Activated T-cell treated with anti-CD3 and anti-CD28 coated beads, Interleukin-2, amount 50 U/mL, for 24 hours (primary cell): ENCODE results near the gene BRSK2.

ENCODE experiments used
- DNase-seq: peaks from one replicate; pipeline ENCODE4 v3.0.0-alpha.2; 2020
- H3K27ac Mint-ChIP-seq: 2 replicates; pipeline ENCODE4 v1.8.0; 2020; ENCODE audit warnings: mild to moderate bottlenecking, mixed read lengths
- H3K27me3 Mint-ChIP-seq: 2 replicates; pipeline ENCODE4 v1.8.0; 2020; ENCODE audit warnings: mixed read lengths
- H3K36me3 Mint-ChIP-seq: 2 replicates; pipeline ENCODE4 v1.8.0; 2020; ENCODE audit warnings: low read depth, mixed read lengths
- H3K4me1 Mint-ChIP-seq: 2 replicates; pipeline ENCODE4 v1.8.0; 2020; ENCODE audit warnings: low read depth, mixed read lengths
- H3K4me3 Mint-ChIP-seq: 2 replicates; pipeline ENCODE4 v1.8.0; 2020; ENCODE audit warnings: mild to moderate bottlenecking, moderate library complexity, mixed read lengths
- H3K9me3 Mint-ChIP-seq: 2 replicates; pipeline ENCODE4 v1.8.0; 2020; ENCODE audit warnings: mixed read lengths

Gene BRSK2

GRCh38 chr11:1446623-1447022 is 56.9 kb downstream of the BRSK2 start:
- Mint-ChIP-seq H3K4me1 (no peaks in the 10 kb centered on the region), H3K36me3 (no peaks in the 10 kb centered on the region), H3K9me3 (no peaks in the 10 kb centered on the region), H3K27ac (no peak overlapping the region), H3K27me3 (no peaks in the 10 kb centered on the region), H3K4me3 (no peak overlapping the region)
- no peak for DNase-seq

- H3K27ac Mint-ChIP-seq: no peak overlapping the region
- H3K4me3 Mint-ChIP-seq: no peak overlapping the region
- H3K4me1 Mint-ChIP-seq: no peaks in the 10 kb centered on the region
- H3K9me3 Mint-ChIP-seq: no peaks in the 10 kb centered on the region
- H3K36me3 Mint-ChIP-seq: no peaks in the 10 kb centered on the region
- DNase-seq: no peak
- H3K27me3 Mint-ChIP-seq: no peaks in the 10 kb centered on the region
These were observed 58.4 kb downstream of the BRSK2 start for GRCh38 chr11:1447845-1448825.

- H3K36me3 Mint-ChIP-seq: no peaks in the 10 kb centered on the region
- no peaks in the 10 kb centered on the region for H3K9me3 Mint-ChIP-seq
- H3K4me3 Mint-ChIP-seq: no peak overlapping the region
- no peak for DNase-seq
- no peak overlapping the region for H3K27ac Mint-ChIP-seq
- H3K27me3 Mint-ChIP-seq: no peaks in the 10 kb centered on the region
- no peaks in the 10 kb centered on the region for H3K4me1 Mint-ChIP-seq
These were observed 59.1 kb downstream of the BRSK2 start for GRCh38 chr11:1448882-1449281.

- H3K4me1 Mint-ChIP-seq: no peaks in the 10 kb centered on the region
- H3K36me3 Mint-ChIP-seq: no peaks in the 10 kb centered on the region
These were observed 59.9 kb downstream of the BRSK2 start for GRCh38 chr11:1449490-1450243.

GRCh38 chr11:1450344-1450875 is 60.7 kb downstream of the BRSK2 start:
- H3K4me3 Mint-ChIP-seq: no peak overlapping the region
- no peaks in the 10 kb centered on the region for H3K27me3 Mint-ChIP-seq
- H3K27ac Mint-ChIP-seq: no peak overlapping the region
- no peak for DNase-seq
- no peaks in the 10 kb centered on the region for H3K9me3 Mint-ChIP-seq
- H3K4me1 Mint-ChIP-seq: no peaks in the 10 kb centered on the region
- H3K36me3 Mint-ChIP-seq: no peaks in the 10 kb centered on the region

More at GRCh38 chr11:1449490-1450243, 59.9 kb downstream of the BRSK2 start:
- H3K4me3 Mint-ChIP-seq: no peak overlapping the region
- no peaks in the 10 kb centered on the region for H3K27me3 Mint-ChIP-seq
- no peak for DNase-seq
- H3K27ac Mint-ChIP-seq: no peak overlapping the region
- H3K9me3 Mint-ChIP-seq: no peaks in the 10 kb centered on the region

GRCh38 chr11:1450949-1451710 is 61.4 kb downstream of the BRSK2 start:
- H3K4me1 Mint-ChIP-seq: no peaks in the 10 kb centered on the region
- DNase-seq: no peak
- H3K36me3 Mint-ChIP-seq: no peaks in the 10 kb centered on the region
- no peaks in the 10 kb centered on the region for H3K27me3 Mint-ChIP-seq
- H3K27ac Mint-ChIP-seq: no peak overlapping the region
- no peaks in the 10 kb centered on the region for H3K9me3 Mint-ChIP-seq
- H3K4me3 Mint-ChIP-seq: no peak overlapping the region

- no peak overlapping the region for H3K4me3 Mint-ChIP-seq
These were observed 62.2 kb downstream of the BRSK2 start for GRCh38 chr11:1451781-1452470.

GRCh38 chr11:1452744-1453143 is 63.0 kb downstream of the BRSK2 start:
- Mint-ChIP-seq H3K27ac (no peak overlapping the region), H3K36me3 (no peaks in the 10 kb centered on the region), H3K27me3 (no peaks in the 10 kb centered on the region), H3K4me1 (no peaks in the 10 kb centered on the region), H3K9me3 (no peaks in the 10 kb centered on the region), H3K4me3 (no peak overlapping the region)
- DNase-seq: no peak

More at GRCh38 chr11:1451781-1452470, 62.2 kb downstream of the BRSK2 start:
- no peak for DNase-seq
- Mint-ChIP-seq H3K4me1 (no peaks in the 10 kb centered on the region), H3K36me3 (no peaks in the 10 kb centered on the region), H3K27ac (no peak overlapping the region), H3K9me3 (no peaks in the 10 kb centered on the region), H3K27me3 (no peaks in the 10 kb centered on the region)

GRCh38 chr11:1453611-1454034 is 63.9 kb downstream of the BRSK2 start:
- DNase-seq: no peak
- Mint-ChIP-seq H3K27ac (no peak overlapping the region), H3K27me3 (no peaks in the 10 kb centered on the region)

GRCh38 chr11:1454576-1454975 is 64.8 kb downstream of the BRSK2 start:
- Mint-ChIP-seq H3K9me3 (no peaks in the 10 kb centered on the region), H3K4me3 (no peak overlapping the region), H3K4me1 (no peaks in the 10 kb centered on the region), H3K27ac (no peak overlapping the region), H3K36me3 (no peaks in the 10 kb centered on the region), H3K27me3 (no peaks in the 10 kb centered on the region)
- no peak for DNase-seq

More at GRCh38 chr11:1453611-1454034, 63.9 kb downstream of the BRSK2 start:
- H3K9me3 Mint-ChIP-seq: no peaks in the 10 kb centered on the region
- H3K4me1 Mint-ChIP-seq: no peaks in the 10 kb centered on the region
- no peaks in the 10 kb centered on the region for H3K36me3 Mint-ChIP-seq
- H3K4me3 Mint-ChIP-seq: no peak overlapping the region

- Mint-ChIP-seq H3K4me3 (no peak overlapping the region), H3K27ac (no peak overlapping the region)
These were observed 65.5 kb downstream of the BRSK2 start for GRCh38 chr11:1455032-1455762.

GRCh38 chr11:1455763-1456060 is 66.0 kb downstream of the BRSK2 start:
- H3K9me3 Mint-ChIP-seq: no peaks in the 10 kb centered on the region
- no peak for DNase-seq
- H3K36me3 Mint-ChIP-seq: no peaks in the 10 kb centered on the region
- no peak overlapping the region for H3K4me3 Mint-ChIP-seq
- H3K27ac Mint-ChIP-seq: no peak overlapping the region
- H3K4me1 Mint-ChIP-seq: no peaks in the 10 kb centered on the region
- H3K27me3 Mint-ChIP-seq: no peaks in the 10 kb centered on the region

More at GRCh38 chr11:1455032-1455762, 65.5 kb downstream of the BRSK2 start:
- no peak for DNase-seq
- Mint-ChIP-seq H3K4me1 (no peaks in the 10 kb centered on the region), H3K36me3 (no peaks in the 10 kb centered on the region), H3K27me3 (no peaks in the 10 kb centered on the region), H3K9me3 (no peaks in the 10 kb centered on the region)

- Mint-ChIP-seq H3K27me3 (no peaks in the 10 kb centered on the region), H3K4me3 (no peak overlapping the region), H3K27ac (no peak overlapping the region), H3K36me3 (no peaks in the 10 kb centered on the region), H3K4me1 (no peaks in the 10 kb centered on the region), H3K9me3 (no peaks in the 10 kb centered on the region)
- no peak for DNase-seq
These were observed 66.4 kb downstream of the BRSK2 start for GRCh38 chr11:1456176-1456575.
